ENCODE data around the gene KCNQ1. TPM values are rescaled to one million over a fixed set of nuclear protein-coding genes. Genes with fewer than 3 reads are reported as not detected.

The KCNQ1 gene
- total RNA-seq, 4 donors from 2014 or later, result 0.89 to 2.2 (median 1.3) TPM

DNA sequence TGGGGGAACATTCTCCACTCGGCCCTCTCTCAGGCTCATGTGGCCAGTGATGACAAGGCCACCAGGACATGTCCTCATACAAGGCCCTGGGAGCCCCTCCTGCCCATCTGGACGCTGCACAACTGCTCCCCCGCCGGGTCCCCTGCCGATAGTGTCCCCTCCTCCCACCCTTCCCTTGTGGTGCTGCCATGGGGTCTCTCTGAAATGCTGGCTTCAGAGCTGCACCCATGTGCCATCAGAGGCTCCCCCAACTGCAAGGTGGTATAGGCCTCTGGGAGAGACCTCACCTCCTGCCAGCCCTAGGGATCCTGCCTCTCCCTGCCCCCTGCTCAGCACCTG, 142.0 kb downstream of the KCNQ1 start:
- H3K36me3 ChIP-seq, result no peaks in the 10 kb centered on the region

GRCh38 chr11:2587132-2587930, 142.5 kb downstream of the KCNQ1 start:
- DNase-seq (ENCODE audit: low spot score in 2 of 2), result peak; percentile 56 to 73
- no peak for TF ChIP-seq POLR2A (IDR thresholded peaks at IDR 0.05)
- WGBS, result 94% methylated on average over 4 of the region's 20 CpGs
- Histone ChIP-seq H3K27me3 (no peaks in the 10 kb centered on the region), H3K9me3 (no peaks in the 10 kb centered on the region), H3K36me3 (no peaks in the 10 kb centered on the region), H3K27ac (no peak overlapping the region), H3K4me1 (no peaks in the 10 kb centered on the region), H3K4me3 (no peak overlapping the region)

More for the DNA sequence above, 142.0 kb downstream of the KCNQ1 start:
- H3K9me3 ChIP-seq, result no peaks in the 10 kb centered on the region
- no peak overlapping the region for H3K4me3 ChIP-seq
- H3K4me1 ChIP-seq, result no peaks in the 10 kb centered on the region
- no peaks in the 10 kb centered on the region for H3K27me3 ChIP-seq
- TF ChIP-seq POLR2AphosphoS5 (IDR thresholded peaks at IDR 0.05) (no peak), EP300 (IDR thresholded peaks at IDR 0.05) (no peak), POLR2A (IDR thresholded peaks at IDR 0.05) (no peak)
- TF ChIP-seq, protein P1, sequence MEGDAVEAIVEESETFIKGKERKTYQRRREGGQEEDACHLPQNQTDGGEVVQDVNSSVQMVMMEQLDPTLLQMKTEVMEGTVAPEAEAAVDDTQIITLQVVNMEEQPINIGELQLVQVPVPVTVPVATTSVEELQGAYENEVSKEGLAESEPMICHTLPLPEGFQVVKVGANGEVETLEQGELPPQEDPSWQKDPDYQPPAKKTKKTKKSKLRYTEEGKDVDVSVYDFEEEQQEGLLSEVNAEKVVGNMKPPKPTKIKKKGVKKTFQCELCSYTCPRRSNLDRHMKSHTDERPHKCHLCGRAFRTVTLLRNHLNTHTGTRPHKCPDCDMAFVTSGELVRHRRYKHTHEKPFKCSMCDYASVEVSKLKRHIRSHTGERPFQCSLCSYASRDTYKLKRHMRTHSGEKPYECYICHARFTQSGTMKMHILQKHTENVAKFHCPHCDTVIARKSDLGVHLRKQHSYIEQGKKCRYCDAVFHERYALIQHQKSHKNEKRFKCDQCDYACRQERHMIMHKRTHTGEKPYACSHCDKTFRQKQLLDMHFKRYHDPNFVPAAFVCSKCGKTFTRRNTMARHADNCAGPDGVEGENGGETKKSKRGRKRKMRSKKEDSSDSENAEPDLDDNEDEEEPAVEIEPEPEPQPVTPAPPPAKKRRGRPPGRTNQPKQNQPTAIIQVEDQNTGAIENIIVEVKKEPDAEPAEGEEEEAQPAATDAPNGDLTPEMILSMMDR (IDR thresholded peaks at IDR 0.05), result no peak
- DNase-seq (ENCODE audit: low spot score in 2 of 2), result no peak
- WGBS, result no CpG with 5 or more reads among the region's 5 CpGs
- no peak overlapping the region for H3K27ac ChIP-seq

DNA sequence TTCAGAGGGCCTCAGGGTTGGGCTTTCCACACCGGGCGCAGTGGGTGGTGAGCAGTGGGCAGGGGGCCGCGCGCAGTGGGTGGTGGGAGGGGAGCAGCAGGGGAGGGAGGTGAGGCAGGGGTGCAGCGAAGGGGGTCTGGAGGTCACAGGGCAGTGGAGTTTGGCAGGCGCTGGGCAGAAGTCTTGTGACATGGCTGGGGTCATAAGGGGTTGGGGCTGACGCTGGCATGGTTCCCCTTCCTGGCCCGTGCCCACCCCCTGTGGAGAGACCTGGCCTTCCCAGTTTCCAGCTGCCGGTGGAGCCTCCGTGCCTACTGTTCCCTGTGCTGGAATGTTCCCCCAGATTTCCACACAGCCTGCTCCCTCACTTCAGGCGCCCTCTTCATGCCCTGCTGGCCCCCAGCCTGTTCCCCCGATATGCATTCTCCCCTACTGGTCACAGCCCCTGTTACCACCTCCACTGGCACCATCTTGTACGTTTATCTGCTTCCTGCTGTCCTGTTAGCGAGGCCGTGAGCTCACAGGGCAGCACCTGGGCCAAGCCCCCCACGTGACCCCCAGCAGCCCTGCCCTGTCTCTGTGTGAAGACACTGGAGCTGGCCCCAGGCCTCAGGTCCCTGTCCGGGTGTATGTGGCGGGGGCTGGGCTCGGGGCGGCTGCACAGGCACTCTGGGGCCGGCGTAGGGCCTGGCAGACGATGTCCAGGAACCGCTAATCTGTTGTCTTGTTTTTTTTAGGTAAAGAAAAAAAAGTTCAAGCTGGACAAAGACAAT, 143.4 kb downstream of the KCNQ1 start:
- peak in 1 of 2 donors; percentile 53 for DNase-seq (ENCODE audit: low spot score in 2 of 2)
- Histone ChIP-seq H3K27me3 (no peaks in the 10 kb centered on the region), H3K9me3 (no peaks in the 10 kb centered on the region), H3K4me3 (no peak overlapping the region), H3K27ac (no peak overlapping the region), H3K4me1 (no peaks in the 10 kb centered on the region), H3K36me3 (no peaks in the 10 kb centered on the region)
- 88% methylated on average over 25 of the region's 25 CpGs for WGBS
- TF ChIP-seq, protein P1 (IDR thresholded peaks at IDR 0.05), result no peak

- TF ChIP-seq, protein P1 (IDR thresholded peaks at IDR 0.05), result no peak
- TF ChIP-seq POLR2AphosphoS5 (IDR thresholded peaks at IDR 0.05) (no peak), POLR2A (IDR thresholded peaks at IDR 0.05) (no peak), EP300 (IDR thresholded peaks at IDR 0.05) (no peak)
- Histone ChIP-seq H3K9me3 (no peaks in the 10 kb centered on the region), H3K36me3 (no peaks in the 10 kb centered on the region), H3K27me3 (no peaks in the 10 kb centered on the region), H3K4me1 (no peaks in the 10 kb centered on the region), H3K27ac (no peak overlapping the region), H3K4me3 (no peak overlapping the region)
- peak; percentile 33 to 76 for DNase-seq (ENCODE audit: low spot score in 2 of 2)
- 83% methylated on average over 9 of the region's 29 CpGs for WGBS
Measured at GRCh38 chr11:2588809-2589537, 144.2 kb downstream of the KCNQ1 start.

DNA sequence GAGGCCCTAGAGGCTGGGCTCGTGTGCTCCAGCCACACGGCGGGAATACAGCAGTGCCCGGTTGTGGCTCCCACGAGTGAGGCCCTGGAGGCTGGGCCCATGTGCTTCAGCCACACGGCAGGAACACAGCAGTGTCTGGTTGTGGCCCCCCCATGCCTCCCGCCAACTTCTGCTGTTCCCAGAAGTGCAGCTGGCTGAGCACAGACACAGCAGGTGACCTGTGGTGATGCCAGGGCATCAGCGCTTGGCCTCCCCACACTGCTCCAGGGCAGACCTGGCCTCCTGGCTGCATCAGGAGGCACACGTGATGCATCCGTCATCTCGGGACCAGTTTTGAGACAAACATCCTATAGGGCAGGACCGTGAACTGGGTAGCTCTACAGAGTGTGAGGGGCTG, 144.7 kb downstream of the KCNQ1 start:
- TF ChIP-seq, protein P1 (IDR thresholded peaks at IDR 0.05), result no peak
- TF ChIP-seq POLR2A (IDR thresholded peaks at IDR 0.05) (no peak), EP300 (IDR thresholded peaks at IDR 0.05) (no peak), POLR2AphosphoS5 (IDR thresholded peaks at IDR 0.05) (no peak)
- DNase-seq (ENCODE audit: low spot score in 2 of 2), result peak in 1 of 2 donors; percentile 27
- Histone ChIP-seq H3K9me3 (no peaks in the 10 kb centered on the region), H3K36me3 (no peaks in the 10 kb centered on the region), H3K4me3 (no peak overlapping the region), H3K27me3 (no peaks in the 10 kb centered on the region), H3K4me1 (no peaks in the 10 kb centered on the region), H3K27ac (no peak overlapping the region)
- WGBS, result 100% methylated on average over 4 of the region's 12 CpGs
